ENCODE measurements around the gene ITIH2.
"Not testable (repeated sequence)": the region's sequence is repeated elsewhere in the genome, so short reads cannot be mapped to it uniquely, and the experiment has no call there.

ITIH2 gene

DNA sequence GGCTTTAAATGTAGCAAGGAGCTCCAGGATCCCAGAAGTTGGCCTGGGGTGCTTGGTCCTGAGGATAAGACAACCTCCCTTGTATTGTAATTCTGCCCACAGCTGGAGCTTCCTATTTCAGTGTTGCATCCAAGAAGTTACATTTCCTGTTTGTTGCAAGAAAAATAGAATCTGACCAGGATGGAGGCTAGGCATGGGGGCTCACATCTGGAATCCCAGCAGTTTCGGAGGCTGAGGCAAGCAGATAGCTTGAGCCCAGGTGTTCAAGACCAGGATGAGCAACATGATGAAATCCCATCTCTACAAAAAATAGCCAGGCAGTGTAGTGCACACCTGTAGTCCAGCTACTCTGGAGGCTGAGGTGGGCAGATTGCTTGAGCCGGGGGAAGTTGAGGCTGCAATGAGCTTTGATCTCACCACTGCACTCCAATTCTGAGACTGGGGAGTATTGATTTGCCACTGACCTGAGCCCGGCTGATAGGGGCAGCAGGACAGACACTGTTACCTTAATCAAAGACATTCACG lies 766 bp upstream of the ITIH2 start:
- Histone ChIP-seq H3K4me1 (ENCODE audit: insufficient read depth, low read length) (peaks cover 3% of the 10 kb centered on the region), H3K9me3 (ENCODE audit: low read length) (no peaks in the 10 kb centered on the region), H3K36me3 (ENCODE audit: insufficient read depth, low read length) (no peaks in the 10 kb centered on the region), H2AFZ (ENCODE audit: low read depth, low read length) (no peak overlapping the region), H3K27me3 (ENCODE audit: insufficient read depth, low read length) (peaks cover 4% of the 10 kb centered on the region), H3K4me3 (ENCODE audit: low read length) (no peak overlapping the region)

DNA sequence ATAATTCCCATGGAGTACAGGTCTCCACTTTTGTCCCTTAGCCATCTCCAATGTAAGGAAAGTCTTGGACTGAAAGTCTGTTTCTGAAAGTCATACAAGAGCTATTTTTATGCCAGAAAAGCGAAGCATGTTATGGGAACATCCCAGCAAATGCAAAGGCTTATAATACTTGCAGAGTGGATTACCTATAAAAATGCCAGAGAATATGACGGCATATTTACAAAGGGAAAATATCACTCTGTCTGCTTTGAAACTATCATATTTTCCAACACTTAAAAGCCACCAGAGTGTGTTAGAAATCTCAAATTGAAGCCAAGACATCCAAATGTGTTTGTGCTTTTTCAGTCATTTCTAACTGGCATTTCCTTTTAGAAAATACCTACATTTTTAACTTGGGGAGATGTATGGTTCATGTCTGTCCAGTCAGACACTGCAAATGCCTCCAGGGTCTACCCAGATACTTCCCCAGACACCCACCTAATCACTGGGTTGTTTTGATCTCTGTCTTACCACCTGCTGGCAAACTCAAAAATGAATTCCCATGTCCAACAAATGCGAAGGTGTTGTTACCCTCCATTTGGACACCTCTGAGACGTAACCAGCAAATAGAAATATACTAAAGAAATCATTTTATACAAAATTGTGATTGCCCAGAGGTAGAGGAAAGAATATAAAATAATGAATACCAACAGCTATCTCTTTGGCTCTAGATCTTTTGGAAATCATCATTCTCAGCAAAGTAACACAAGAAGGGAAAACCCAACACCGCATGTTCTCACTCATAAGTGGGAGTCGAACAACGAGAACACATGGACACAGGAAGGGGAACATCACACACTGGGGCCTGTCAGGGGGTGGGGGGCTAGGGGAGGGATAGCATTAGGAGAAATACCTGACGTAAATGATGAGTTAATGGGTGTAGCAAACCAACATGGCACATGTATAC lies 1.2 kb downstream of the ITIH2 start:
- peaks cover 4% of the 10 kb centered on the region for H3K27me3 ChIP-seq (ENCODE audit: insufficient read depth, low read length)
- no peaks in the 10 kb centered on the region for H3K9me3 ChIP-seq (ENCODE audit: low read length)
- H3K4me1 ChIP-seq (ENCODE audit: insufficient read depth, low read length), result peaks cover 3% of the 10 kb centered on the region
- H3K4me3 ChIP-seq (ENCODE audit: low read length), result no peak overlapping the region
- H2AFZ ChIP-seq (ENCODE audit: low read depth, low read length), result no peak overlapping the region
- H3K36me3 ChIP-seq (ENCODE audit: insufficient read depth, low read length), result no peaks in the 10 kb centered on the region

DNA sequence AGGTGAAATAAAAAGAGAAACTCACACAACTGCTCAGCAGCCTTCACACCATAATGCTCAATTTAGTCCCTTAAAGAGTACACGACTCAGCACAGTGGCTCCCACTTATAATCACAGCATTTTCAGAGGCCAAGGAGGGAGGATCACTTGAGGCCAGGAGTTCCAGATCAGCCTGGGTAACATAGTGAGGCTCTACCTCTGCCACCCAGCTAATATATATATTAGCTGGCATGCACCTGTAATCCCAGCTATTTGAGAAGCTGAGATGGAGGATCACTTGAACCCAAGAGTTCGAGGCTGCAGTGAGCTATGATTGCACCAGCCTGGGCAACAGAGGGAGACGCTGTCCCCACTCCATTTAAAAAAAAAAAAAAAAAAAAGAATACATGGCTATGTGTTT lies 2.2 kb downstream of the ITIH2 start:
- no peaks in the 10 kb centered on the region for H3K36me3 ChIP-seq (ENCODE audit: insufficient read depth, low read length)
- H3K27me3 ChIP-seq (ENCODE audit: insufficient read depth, low read length), result peaks cover 4% of the 10 kb centered on the region
- no peak overlapping the region for H3K4me3 ChIP-seq (ENCODE audit: low read length)
- H3K9me3 ChIP-seq (ENCODE audit: low read length), result no peaks in the 10 kb centered on the region
- no peak overlapping the region for H2AFZ ChIP-seq (ENCODE audit: low read depth, low read length)
- peaks cover 3% of the 10 kb centered on the region for H3K4me1 ChIP-seq (ENCODE audit: insufficient read depth, low read length)

DNA sequence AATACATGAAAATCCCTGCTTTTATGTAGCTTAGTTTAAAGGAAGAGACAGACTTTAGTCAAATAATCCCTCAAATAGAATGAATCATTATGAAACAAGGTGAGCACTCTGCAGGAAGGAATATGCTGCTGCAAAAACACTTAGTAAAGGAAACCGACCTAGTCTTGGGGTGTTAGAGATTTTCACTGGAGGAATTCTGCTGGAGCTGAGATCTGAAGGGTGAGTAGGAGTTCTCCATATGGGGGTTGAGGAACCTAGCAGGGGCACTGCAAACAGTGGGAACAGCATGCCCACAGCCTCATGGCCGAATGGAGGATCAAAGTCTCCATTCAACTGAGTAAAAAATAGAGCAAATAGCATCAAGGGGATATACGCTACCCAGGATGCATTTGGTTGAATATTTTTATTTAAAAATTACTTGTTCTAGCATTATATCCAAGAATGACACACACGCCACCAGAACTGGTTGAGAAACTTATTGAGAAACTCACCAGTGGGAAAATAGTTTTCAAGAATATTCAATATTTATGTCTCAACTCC lies 3.5 kb downstream of the ITIH2 start:
- no peaks in the 10 kb centered on the region for H3K9me3 ChIP-seq (ENCODE audit: low read length)
- no peaks in the 10 kb centered on the region for H3K36me3 ChIP-seq (ENCODE audit: insufficient read depth, low read length)
- H3K27me3 ChIP-seq (ENCODE audit: insufficient read depth, low read length), result peaks cover 4% of the 10 kb centered on the region
- H2AFZ ChIP-seq (ENCODE audit: low read depth, low read length), result no peak overlapping the region
- H3K4me1 ChIP-seq (ENCODE audit: insufficient read depth, low read length), result no peaks in the 10 kb centered on the region
- no peak overlapping the region for H3K4me3 ChIP-seq (ENCODE audit: low read length)

DNA sequence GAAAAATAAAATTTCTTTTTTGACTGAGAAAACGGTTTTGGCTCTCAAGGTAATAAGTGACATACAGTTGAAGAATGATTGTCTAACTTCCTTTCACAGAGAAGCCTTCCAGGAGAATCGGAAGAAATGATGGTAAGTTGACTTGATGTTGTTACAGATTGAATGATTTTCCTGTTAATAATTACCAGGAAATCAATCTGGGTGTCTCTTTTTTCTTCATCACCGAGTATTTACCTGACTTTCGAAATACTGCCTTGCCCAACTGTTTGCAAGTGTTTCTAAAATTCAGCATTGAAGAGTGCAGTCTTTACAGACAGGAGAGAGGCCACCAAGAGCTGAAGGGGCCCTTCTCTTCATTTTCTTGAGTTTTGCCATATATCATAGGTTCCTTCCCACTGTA lies 4.0 kb downstream of the ITIH2 start:
- H3K36me3 ChIP-seq (ENCODE audit: insufficient read depth, low read length), result no peaks in the 10 kb centered on the region
- no peak overlapping the region for H2AFZ ChIP-seq (ENCODE audit: low read depth, low read length)
- peaks cover 4% of the 10 kb centered on the region for H3K27me3 ChIP-seq (ENCODE audit: insufficient read depth, low read length)
- no peaks in the 10 kb centered on the region for H3K9me3 ChIP-seq (ENCODE audit: low read length)
- H3K4me1 ChIP-seq (ENCODE audit: insufficient read depth, low read length), result no peaks in the 10 kb centered on the region
- H3K4me3 ChIP-seq (ENCODE audit: low read length), result no peak overlapping the region

DNA sequence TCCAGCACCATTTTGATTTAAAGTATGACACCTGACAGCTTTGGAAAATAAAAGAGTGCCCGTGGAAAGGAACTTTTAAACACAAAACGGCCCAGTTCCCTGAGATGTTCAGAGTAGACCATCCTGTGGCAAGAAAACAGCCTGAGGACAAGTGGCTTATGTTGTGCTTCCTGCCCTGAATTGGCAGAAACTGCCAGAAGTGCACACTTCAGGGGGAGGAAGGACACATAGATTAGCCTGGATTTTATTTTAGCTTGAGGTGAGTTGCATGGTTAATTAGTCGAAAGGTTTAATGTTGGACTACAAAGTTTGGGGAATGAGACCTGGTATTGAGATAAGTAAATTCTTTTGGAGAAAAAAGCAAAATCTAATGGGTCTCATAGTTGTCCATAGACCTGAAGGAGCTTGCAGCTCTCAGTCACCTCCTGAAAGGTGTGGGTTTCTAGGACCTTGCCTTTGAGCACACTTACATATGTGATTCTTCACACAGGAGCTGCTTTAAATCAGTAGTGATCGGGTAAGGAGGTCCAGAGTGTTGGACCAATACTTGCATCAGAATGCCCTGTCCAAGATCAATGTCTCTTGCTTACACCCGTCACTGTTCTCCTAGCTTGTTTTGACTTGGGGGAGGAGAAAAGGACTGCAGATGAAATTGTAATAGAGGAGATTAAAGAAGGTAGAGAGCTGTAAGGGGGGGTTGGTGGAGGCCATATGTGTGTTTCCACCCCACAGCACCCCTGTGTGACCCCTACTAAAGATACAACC lies 4.9 kb downstream of the ITIH2 start:
- H3K36me3 ChIP-seq (ENCODE audit: insufficient read depth, low read length), result no peaks in the 10 kb centered on the region
- H3K4me1 ChIP-seq (ENCODE audit: insufficient read depth, low read length), result no peaks in the 10 kb centered on the region
- peaks cover 4% of the 10 kb centered on the region for H3K27me3 ChIP-seq (ENCODE audit: insufficient read depth, low read length)
- H2AFZ ChIP-seq (ENCODE audit: low read depth, low read length), result no peak overlapping the region
- no peak overlapping the region for H3K4me3 ChIP-seq (ENCODE audit: low read length)
- no peaks in the 10 kb centered on the region for H3K9me3 ChIP-seq (ENCODE audit: low read length)

DNA sequence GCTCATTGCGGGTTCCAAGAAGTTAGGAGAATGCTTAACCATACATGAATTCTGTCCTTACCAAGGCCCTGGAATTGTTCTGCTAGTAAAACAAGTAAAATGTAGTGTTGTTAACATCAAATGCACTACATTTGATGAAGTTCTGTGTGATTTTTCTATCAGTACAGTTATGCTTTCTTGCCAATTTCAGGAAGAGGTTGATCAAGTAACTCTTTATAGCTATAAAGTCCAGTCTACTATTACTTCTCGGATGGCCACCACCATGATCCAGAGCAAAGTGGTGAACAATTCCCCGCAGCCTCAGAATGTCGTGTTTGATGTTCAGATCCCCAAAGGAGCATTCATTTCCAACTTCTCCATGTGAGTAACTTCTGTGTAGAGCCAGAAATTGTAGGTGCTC lies 5.7 kb downstream of the ITIH2 start:
- H3K4me1 ChIP-seq (ENCODE audit: insufficient read depth, low read length), result no peaks in the 10 kb centered on the region
- H3K9me3 ChIP-seq (ENCODE audit: low read length), result no peaks in the 10 kb centered on the region
- no peak overlapping the region for H2AFZ ChIP-seq (ENCODE audit: low read depth, low read length)

DNA sequence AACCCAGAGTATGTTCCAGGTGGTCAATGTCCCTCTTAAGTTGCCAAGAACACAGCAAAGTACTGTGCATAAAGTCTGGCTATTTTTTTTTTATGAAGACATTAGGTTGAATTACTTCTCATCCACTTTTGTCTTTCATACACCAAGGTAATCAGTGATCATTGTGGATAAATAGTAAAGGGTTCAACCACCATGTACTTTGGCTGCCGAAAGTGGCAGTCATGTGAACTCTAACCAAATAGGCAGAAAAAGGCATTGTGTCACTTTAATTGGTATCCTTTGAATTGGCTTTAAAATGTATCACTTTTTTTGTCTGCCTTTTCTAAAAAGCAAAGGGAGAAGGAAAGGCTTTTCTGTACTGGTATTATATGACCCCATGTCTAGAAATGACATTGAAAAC lies 7.3 kb downstream of the ITIH2 start:
- H3K27me3 ChIP-seq (ENCODE audit: insufficient read depth, low read length), result peaks cover 4% of the 10 kb centered on the region
- no peak overlapping the region for H3K4me3 ChIP-seq (ENCODE audit: low read length)
- no peaks in the 10 kb centered on the region for H3K4me1 ChIP-seq (ENCODE audit: insufficient read depth, low read length)
- no peaks in the 10 kb centered on the region for H3K36me3 ChIP-seq (ENCODE audit: insufficient read depth, low read length)
- no peaks in the 10 kb centered on the region for H3K9me3 ChIP-seq (ENCODE audit: low read length)
- no peak overlapping the region for H2AFZ ChIP-seq (ENCODE audit: low read depth, low read length)

More for the DNA sequence above, 5.7 kb downstream of the ITIH2 start:
- Histone ChIP-seq H3K4me3 (ENCODE audit: low read length) (no peak overlapping the region), H3K36me3 (ENCODE audit: insufficient read depth, low read length) (no peaks in the 10 kb centered on the region), H3K27me3 (ENCODE audit: insufficient read depth, low read length) (peaks cover 4% of the 10 kb centered on the region)

DNA sequence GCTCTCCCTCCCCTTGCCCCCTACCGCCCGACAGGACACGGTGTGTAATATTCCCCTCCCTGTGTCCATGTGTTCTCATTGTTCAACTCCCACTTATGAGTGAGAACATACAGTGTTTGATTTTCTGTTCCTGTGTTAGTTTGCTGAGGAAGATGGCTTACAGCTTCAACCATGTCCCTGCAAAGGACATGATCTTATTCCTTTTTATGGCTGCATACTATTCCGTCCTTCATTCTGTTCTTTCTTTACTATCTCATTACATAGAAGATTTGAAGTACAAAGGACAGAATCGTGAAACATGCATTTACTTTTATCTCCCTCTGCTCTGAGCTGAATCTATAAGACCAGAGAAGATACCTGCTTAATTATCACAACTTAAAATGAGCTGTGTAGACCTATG lies 8.0 kb downstream of the ITIH2 start:
- not testable (repeated sequence) for H2AFZ ChIP-seq (ENCODE audit: low read depth, low read length); H3K4me1 ChIP-seq (ENCODE audit: insufficient read depth, low read length); H3K27me3 ChIP-seq (ENCODE audit: insufficient read depth, low read length); H3K36me3 ChIP-seq (ENCODE audit: insufficient read depth, low read length); H3K9me3 ChIP-seq (ENCODE audit: low read length); H3K4me3 ChIP-seq (ENCODE audit: low read length)

DNA sequence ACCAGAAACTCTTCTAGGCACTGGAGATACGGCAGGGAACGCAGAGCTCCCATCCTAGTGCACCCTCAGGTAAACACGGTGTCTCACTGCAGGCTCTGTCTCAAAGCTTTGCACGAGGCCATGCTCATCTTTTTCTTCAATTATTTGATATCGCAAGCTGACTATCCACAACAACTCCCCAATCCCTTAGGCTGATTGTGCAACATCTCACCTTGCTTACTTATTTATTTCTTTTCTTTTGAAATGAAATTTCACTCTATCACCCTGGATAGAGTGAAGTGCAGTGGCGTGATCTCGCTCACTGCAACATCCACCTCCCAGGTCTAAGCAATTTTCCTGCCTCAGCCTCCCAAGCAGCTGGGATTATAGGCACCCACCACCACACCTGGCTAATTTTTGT lies 12.4 kb downstream of the ITIH2 start:
- Histone ChIP-seq H3K4me3 (ENCODE audit: low read length) (no peak overlapping the region), H2AFZ (ENCODE audit: low read depth, low read length) (no peak overlapping the region), H3K9me3 (ENCODE audit: low read length) (no peaks in the 10 kb centered on the region), H3K4me1 (ENCODE audit: insufficient read depth, low read length) (no peaks in the 10 kb centered on the region), H3K27me3 (ENCODE audit: insufficient read depth, low read length) (no peaks in the 10 kb centered on the region), H3K36me3 (ENCODE audit: insufficient read depth, low read length) (no peaks in the 10 kb centered on the region)

DNA sequence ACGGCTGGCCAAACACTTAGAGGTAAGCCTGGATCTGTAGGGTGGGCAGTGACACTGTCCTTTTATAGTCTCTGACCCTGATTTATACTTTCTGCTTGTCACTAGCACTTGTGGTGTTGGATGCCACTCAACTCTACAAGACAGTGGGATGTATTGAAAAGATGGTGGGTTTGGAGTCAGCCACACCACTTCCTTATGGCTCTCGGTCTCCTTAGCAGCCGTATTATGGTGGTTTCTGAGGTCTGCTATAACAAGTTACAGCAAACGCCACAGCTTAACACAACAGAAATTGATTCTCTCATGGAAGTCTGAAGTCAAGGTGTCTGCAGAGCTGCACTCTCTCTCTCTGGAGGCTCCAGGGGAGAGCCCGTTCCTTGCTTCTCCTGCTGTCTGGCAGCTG lies 14.7 kb downstream of the ITIH2 start:
- Histone ChIP-seq H3K9me3 (ENCODE audit: low read length) (no peaks in the 10 kb centered on the region), H3K27me3 (ENCODE audit: insufficient read depth, low read length) (no peaks in the 10 kb centered on the region), H3K4me1 (ENCODE audit: insufficient read depth, low read length) (no peaks in the 10 kb centered on the region), H3K36me3 (ENCODE audit: insufficient read depth, low read length) (no peaks in the 10 kb centered on the region), H3K4me3 (ENCODE audit: low read length) (no peak overlapping the region), H2AFZ (ENCODE audit: low read depth, low read length) (no peak overlapping the region)

DNA sequence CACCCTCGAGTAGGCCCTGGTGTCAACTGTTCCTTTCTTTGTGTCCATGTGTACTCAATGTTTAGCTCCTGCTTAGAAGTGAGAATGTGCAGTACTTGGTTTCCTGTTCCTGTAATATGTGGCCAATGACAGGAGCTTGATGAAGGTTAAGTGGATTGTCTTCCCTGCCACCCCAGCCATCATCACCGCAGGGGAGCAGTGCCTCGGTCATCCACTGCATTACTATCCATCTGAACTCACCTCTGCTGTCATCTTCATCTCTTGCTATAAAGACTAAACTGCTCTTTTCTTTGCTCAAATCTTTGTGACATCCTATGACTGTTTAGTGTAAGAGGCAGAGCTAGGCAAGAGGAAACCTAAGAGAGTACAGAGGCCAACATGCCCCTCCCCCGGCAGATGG lies 15.6 kb downstream of the ITIH2 start:
- no peaks in the 10 kb centered on the region for H3K9me3 ChIP-seq (ENCODE audit: low read length)
- no peak overlapping the region for H3K4me3 ChIP-seq (ENCODE audit: low read length)
- H2AFZ ChIP-seq (ENCODE audit: low read depth, low read length), result no peak overlapping the region
- H3K4me1 ChIP-seq (ENCODE audit: insufficient read depth, low read length), result no peaks in the 10 kb centered on the region
- no peaks in the 10 kb centered on the region for H3K36me3 ChIP-seq (ENCODE audit: insufficient read depth, low read length)
- no peaks in the 10 kb centered on the region for H3K27me3 ChIP-seq (ENCODE audit: insufficient read depth, low read length)

DNA sequence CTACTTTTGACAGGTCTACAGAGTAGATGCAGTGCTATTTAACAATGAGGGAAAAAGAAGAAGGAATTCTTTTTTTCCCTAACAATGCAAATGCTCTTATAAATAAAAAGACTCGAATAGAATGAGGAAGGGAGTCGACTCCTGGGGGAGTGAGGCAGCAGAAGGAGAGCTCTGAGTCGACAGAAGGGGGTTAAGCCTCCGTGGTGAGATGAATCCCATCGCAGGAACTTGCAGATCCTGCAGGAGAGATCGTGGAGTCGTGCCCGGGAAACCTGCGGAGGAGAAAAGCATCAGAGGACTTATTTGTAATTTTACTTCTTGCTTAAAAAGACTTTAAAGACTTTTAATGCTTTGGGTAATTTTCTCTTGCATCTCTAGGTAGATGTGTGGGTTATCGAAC lies 17.4 kb downstream of the ITIH2 start:
- no peaks in the 10 kb centered on the region for H3K4me1 ChIP-seq (ENCODE audit: insufficient read depth, low read length)
- no peak overlapping the region for H2AFZ ChIP-seq (ENCODE audit: low read depth, low read length)
- H3K9me3 ChIP-seq (ENCODE audit: low read length), result no peaks in the 10 kb centered on the region
- H3K36me3 ChIP-seq (ENCODE audit: insufficient read depth, low read length), result no peaks in the 10 kb centered on the region
- no peaks in the 10 kb centered on the region for H3K27me3 ChIP-seq (ENCODE audit: insufficient read depth, low read length)
- H3K4me3 ChIP-seq (ENCODE audit: low read length), result no peak overlapping the region
